Activated CD4-positive, alpha-beta T cell treated with anti-CD3 and anti-CD28 coated beads, Interleukin-10, Interleukin-2, amounts not matched to agents 100 ng/mL and 50 ng/mL, durations not matched to agents 16 hours and 8 hours (primary cell): ENCODE data around the gene MYADML2.

Experiments
- DNase-seq: peaks from one replicate; pipeline ENCODE4 v3.0.0-alpha.2; 2020

MYADML2 gene

DNA sequence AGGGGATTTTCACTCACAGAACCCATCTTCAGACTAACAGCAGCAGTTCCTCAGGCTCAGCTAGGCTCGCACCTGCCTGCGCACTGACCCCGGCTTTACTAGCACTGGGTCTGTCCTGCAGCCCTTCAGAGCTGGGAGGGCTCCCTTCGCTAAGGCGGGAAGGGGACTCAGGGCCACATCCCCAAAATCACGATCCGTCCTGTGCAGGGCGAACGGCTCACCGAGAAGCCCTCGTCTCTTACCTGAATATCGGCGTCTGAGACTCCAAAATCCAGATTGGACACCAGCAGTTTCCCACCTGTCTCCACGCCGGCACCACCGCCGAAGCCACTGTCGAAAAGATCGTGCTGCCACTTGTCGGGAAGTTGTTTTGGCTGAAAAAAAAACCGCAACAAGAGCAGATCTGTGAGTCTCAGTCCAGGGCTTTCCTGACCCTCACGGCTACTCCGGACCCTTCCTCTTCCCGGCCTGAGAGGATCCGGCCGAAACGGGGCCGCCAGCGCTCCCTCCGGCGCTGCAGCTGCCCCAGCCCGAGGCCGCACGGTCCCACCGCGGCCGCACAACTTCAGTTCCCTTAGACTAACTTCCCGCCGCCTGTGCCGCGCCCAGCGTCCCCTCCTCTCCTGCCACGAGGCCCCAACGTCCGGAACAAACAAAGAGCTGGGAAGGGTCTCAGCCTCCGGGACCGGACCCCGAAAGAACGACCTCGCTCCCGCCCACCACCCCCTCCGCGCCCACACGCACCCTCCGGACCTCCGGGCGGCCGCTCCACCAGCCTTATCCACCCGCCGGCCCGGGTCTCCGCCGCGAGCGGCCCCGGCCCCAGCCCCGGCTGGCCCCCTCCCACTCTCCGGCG lies 56.4 kb downstream of the MYADML2 start:
- DNase-seq, result no peak
